Endothelial cell of hepatic sinusoid (primary cell): ENCODE measurements around the gene CRYGC.

Experiments used
- in situ Hi-C: cut with HindIII; loops from 2 replicates; pipeline ENCODE4 v1.10.0; 2017; ENCODE audit warnings: low sequenced_read_pairs

CRYGC gene

GRCh38 chr2:208129744-208130711 lies at the start of gene CRYGC:
TSS of gene CRYGC (minus strand) at chr2:208129828. CDS start at chr2:208129792, 36 bp downstream.
- in situ Hi-C loops = no loop called here

- in situ Hi-C loops = no loop called here
Measured at GRCh38 chr2:208179028-208179609, 49.5 kb upstream of the CRYGC start.

- in situ Hi-C loops = no loop called here
Measured at GRCh38 chr2:208175840-208176153, 46.2 kb upstream of the CRYGC start.

GRCh38 chr2:208175069-208175839 lies 45.6 kb upstream of the CRYGC start:
- in situ Hi-C loops = no loop called here

- in situ Hi-C loops = no loop called here
Measured at GRCh38 chr2:208174144-208174543, 44.5 kb upstream of the CRYGC start.

- in situ Hi-C loops = no loop called here
Measured at GRCh38 chr2:208172125-208172524, 42.5 kb upstream of the CRYGC start.

GRCh38 chr2:208164951-208165755 lies 35.5 kb upstream of the CRYGC start:
- in situ Hi-C loops = no loop called here

GRCh38 chr2:208163489-208163888 lies 33.9 kb upstream of the CRYGC start, which contains the start of gene CRYGA:
TSS of gene CRYGA (minus strand) at chr2:208163589. CDS start at chr2:208163556, 33 bp downstream.
- in situ Hi-C loops = no loop called here

- in situ Hi-C loops = no loop called here
Measured at GRCh38 chr2:208156439-208156838, 26.8 kb upstream of the CRYGC start.

GRCh38 chr2:208153156-208153555 lies 23.5 kb upstream of the CRYGC start:
- in situ Hi-C loops = no loop called here

GRCh38 chr2:208150956-208151355 lies 21.3 kb upstream of the CRYGC start:
- in situ Hi-C loops = no loop called here

GRCh38 chr2:208150094-208150493 lies 20.5 kb upstream of the CRYGC start:
- in situ Hi-C loops = no loop called here

GRCh38 chr2:208148803-208149202 lies 19.2 kb upstream of the CRYGC start:
- in situ Hi-C loops = no loop called here

GRCh38 chr2:208147759-208148158 lies 18.1 kb upstream of the CRYGC start:
- in situ Hi-C loops = no loop called here

GRCh38 chr2:208147008-208147407 lies 17.4 kb upstream of the CRYGC start:
- in situ Hi-C loops = no loop called here

GRCh38 chr2:208146006-208146405 lies 16.4 kb upstream of the CRYGC start, which contains the start of gene CRYGB:
TSS of gene CRYGB (minus strand) at chr2:208146158. CDS start at chr2:208146120, 38 bp downstream.
- in situ Hi-C loops = no loop called here

GRCh38 chr2:208142925-208143799 lies 13.5 kb upstream of the CRYGC start:
- in situ Hi-C loops = no loop called here

- in situ Hi-C loops = no loop called here
Measured at GRCh38 chr2:208142240-208142924, 12.8 kb upstream of the CRYGC start.

- in situ Hi-C loops = no loop called here
Measured at GRCh38 chr2:208139447-208139846, 9.8 kb upstream of the CRYGC start.
